SU-DHL-6 (cell line): Measurements from ENCODE around the gene CAMP.

Experiments used
- H2AFZ ChIP-seq: fragments of 200-600 bp; sonication (generic); 2 replicates; pipeline ENCODE4 v1.6.1; 2014; ENCODE audit warnings: low read depth, mild to moderate bottlenecking, moderate library complexity, mixed read lengths, antibody characterized with exemption, low read length; ENCODE audit not compliant: severe bottlenecking
- H3F3A ChIP-seq: fragments of 200-600 bp; shearing (Covaris generic); 2 replicates; pipeline ENCODE4 v1.6.0; 2016; ENCODE audit warnings: antibody characterized with exemption, mild to moderate bottlenecking; ENCODE audit not compliant: insufficient read depth
- H3K27ac ChIP-seq: fragments of 200-600 bp; sonication (generic); 2 replicates; pipeline ENCODE4 v1.5.1; 2016; ENCODE audit warnings: low read depth, mild to moderate bottlenecking, low read length, moderate library complexity, mixed read lengths
- H3K27me3 ChIP-seq: fragments of 200-600 bp; sonication (generic), shearing (Covaris generic); 2 replicates; pipeline ENCODE4 v1.6.0; 2014; ENCODE audit warnings: mild to moderate bottlenecking, low read length
- H3K36me3 ChIP-seq: fragments of 200-600 bp; sonication (generic); 2 replicates; pipeline ENCODE4 v1.6.1; 2014; ENCODE audit warnings: mild to moderate bottlenecking, low read length, mixed read lengths
- H3K4me2 ChIP-seq: fragments of 300-600, 200-600 bp; shearing (Covaris generic), sonication (generic); 2 replicates; pipeline ENCODE4 v1.6.0; 2014; ENCODE audit warnings: low read length, low read depth, mild to moderate bottlenecking; ENCODE audit not compliant: poor library complexity, severe bottlenecking
- H3K4me3 ChIP-seq: fragments of 200-600 bp; sonication (generic); 2 replicates; pipeline ENCODE4 v1.5.1; 2014; ENCODE audit warnings: antibody characterized with exemption, low read length, mild to moderate bottlenecking, mixed read lengths; ENCODE audit not compliant: insufficient read depth, poor library complexity, severe bottlenecking
- H3K79me2 ChIP-seq: fragments of 200-600 bp; sonication (generic); 2 replicates; pipeline ENCODE4 v1.6.1; 2014; ENCODE audit warnings: mild to moderate bottlenecking, low read length, moderate library complexity; ENCODE audit not compliant: insufficient read depth
- H3K9ac ChIP-seq: fragments of 200-600 bp; sonication (generic); 2 replicates; pipeline ENCODE4 v1.7.0; 2014; ENCODE audit warnings: mild to moderate bottlenecking, low read length
- H3K9me2 ChIP-seq: fragments of 200-600 bp; sonication (generic); replicated peaks from 2 replicates; pipeline ENCODE4 v1.6.1; 2014; ENCODE audit warnings: low read length; ENCODE audit not compliant: insufficient read depth
- H3K9me3 ChIP-seq: fragments of 200-600 bp; sonication (generic); 2 replicates; pipeline ENCODE4 v1.6.1; 2014; ENCODE audit warnings: low read length, mixed read lengths; ENCODE audit not compliant: insufficient read depth
- H4K20me1 ChIP-seq: fragments of 200-600 bp; sonication (generic); 2 replicates; pipeline ENCODE4 v1.6.1; 2014; ENCODE audit warnings: low read depth, mild to moderate bottlenecking, antibody characterized with exemption, low read length, moderate library complexity, mixed read lengths
- CTCF ChIP-seq: fragments of 200-600 bp; sonication (generic); IDR thresholded peaks from one replicate; pipeline ENCODE4 v1.5.1; 2017; ENCODE audit warnings: antibody characterized with exemption, mild to moderate bottlenecking, low read length, moderate library complexity; ENCODE audit not compliant: insufficient read depth, poor library complexity, severe bottlenecking
- EZH2phosphoT487 ChIP-seq: fragments of 200-600 bp; sonication (generic), shearing (Covaris generic); conservative IDR thresholded peaks from 2 replicates; pipeline ENCODE4 v1.6.1; 2018; ENCODE audit warnings: mild to moderate bottlenecking, antibody characterized with exemption, low read length, moderate library complexity, mixed read lengths

Gene CAMP

GRCh38 chr3:48186631-48187300, 36.5 kb upstream of the CAMP start:
- H3K36me3 ChIP-seq = peaks cover 34% of the 10 kb centered on the region

GRCh38 chr3:48187301-48187578, 36.1 kb upstream of the CAMP start:
- no peak for TF ChIP-seq EZH2phosphoT487
- TF ChIP-seq CTCF = no peak
- Histone ChIP-seq H3F3A (peaks cover 10% of the 10 kb centered on the region; the same call in 1 of the 2 replicates), H3K36me3 (peaks cover 31% of the 10 kb centered on the region), H2AFZ (peak overlapping the region; percentile 52), H3K4me2 (peak overlapping the region; percentile 85), H3K4me3 (peak overlapping the region; percentile 91), H3K27me3 (no peaks in the 10 kb centered on the region), H3K9me2 (no peaks in the 10 kb centered on the region), H3K9ac (peak overlapping the region; percentile 98), H4K20me1 (no peaks in the 10 kb centered on the region), H3K9me3 (no peaks in the 10 kb centered on the region), H3K27ac (peak overlapping the region; percentile 78), H3K79me2 (peaks cover 59% of the 10 kb centered on the region)

More at GRCh38 chr3:48186631-48187300, 36.5 kb upstream of the CAMP start:
- Histone ChIP-seq H3K27ac (peak overlapping the region; percentile 78), H3K79me2 (peaks cover 64% of the 10 kb centered on the region), H3F3A (peaks cover 10% of the 10 kb centered on the region; the same call in 1 of the 2 replicates), H3K9me3 (no peaks in the 10 kb centered on the region), H4K20me1 (no peaks in the 10 kb centered on the region), H3K4me3 (peak overlapping the region; percentile 91), H3K9me2 (no peaks in the 10 kb centered on the region), H3K27me3 (no peaks in the 10 kb centered on the region), H2AFZ (no peak overlapping the region), H3K4me2 (peak overlapping the region; percentile 85), H3K9ac (peak overlapping the region; percentile 98)
- TF ChIP-seq CTCF = no peak
- TF ChIP-seq EZH2phosphoT487 = no peak

GRCh38 chr3:48187579-48188265, 35.6 kb upstream of the CAMP start:
- peak overlapping the region; percentile 52 for H2AFZ ChIP-seq
- no peak for TF ChIP-seq CTCF
- H3K27ac ChIP-seq = peak overlapping the region; percentile 78
- H3F3A ChIP-seq = peaks cover 7% of the 10 kb centered on the region; the same call in 1 of the 2 replicates
- H3K9ac ChIP-seq = peak overlapping the region; percentile 98
- H3K4me3 ChIP-seq = peak overlapping the region; percentile 91
- H3K79me2 ChIP-seq = peaks cover 54% of the 10 kb centered on the region
- H3K9me3 ChIP-seq = no peaks in the 10 kb centered on the region
- H3K36me3 ChIP-seq = peaks cover 27% of the 10 kb centered on the region
- H3K4me2 ChIP-seq = peak overlapping the region; percentile 85
- no peaks in the 10 kb centered on the region for H4K20me1 ChIP-seq
- no peaks in the 10 kb centered on the region for H3K27me3 ChIP-seq
- no peaks in the 10 kb centered on the region for H3K9me2 ChIP-seq
